GM18511 (cell line): ENCODE data around the gene NOTCH2.

Experiments used
- ATAC-seq: cut with Tn5 transposase; IDR thresholded peaks from one replicate; pipeline ENCODE4 v1.9.1; 2021; ENCODE audit warnings: mild to moderate bottlenecking, moderate library complexity; ENCODE audit not compliant: unreplicated experiment

Gene NOTCH2

DNA sequence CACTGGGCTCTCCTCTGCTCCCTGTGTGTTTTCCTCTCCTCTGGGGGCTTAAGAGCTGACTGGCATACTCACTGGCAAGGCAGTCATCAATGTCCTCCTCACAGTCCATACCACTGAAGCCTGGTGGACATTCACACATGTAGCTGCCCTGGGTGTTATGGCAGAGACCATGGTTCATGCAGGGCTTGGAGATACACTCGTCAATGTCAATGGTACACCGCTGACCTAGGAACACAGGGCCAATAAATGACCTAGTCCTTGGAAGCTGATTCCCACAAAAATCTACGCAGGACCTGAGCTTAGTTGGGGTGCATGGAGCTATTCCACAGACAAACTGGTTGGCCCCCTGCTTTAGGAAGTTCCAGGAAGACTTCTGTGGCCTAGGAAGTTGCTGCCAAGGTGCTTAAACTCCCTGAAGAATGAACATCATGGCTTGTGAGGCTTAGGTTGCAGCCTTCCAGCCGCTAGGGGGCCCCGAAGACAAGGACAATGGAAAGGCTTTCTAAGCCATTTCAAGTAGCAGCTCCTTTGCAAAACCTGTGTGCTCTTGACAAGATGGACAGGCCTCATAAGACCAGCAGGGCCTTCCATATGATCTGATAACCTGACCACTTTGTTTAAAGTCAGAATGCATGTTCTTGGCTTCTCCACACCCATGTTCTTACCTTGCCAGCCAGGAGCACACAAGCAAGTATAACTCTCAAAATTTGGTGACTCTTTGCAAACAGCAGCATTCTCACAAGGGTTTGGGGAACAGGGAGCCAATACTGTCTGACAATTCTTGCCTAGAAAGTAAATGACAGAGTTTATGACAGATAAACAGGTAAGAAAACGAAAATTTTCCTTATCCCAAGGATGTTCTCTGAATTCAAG lies 120.9 kb downstream of the NOTCH2 start:
- peak; percentile 89 for ATAC-seq

DNA sequence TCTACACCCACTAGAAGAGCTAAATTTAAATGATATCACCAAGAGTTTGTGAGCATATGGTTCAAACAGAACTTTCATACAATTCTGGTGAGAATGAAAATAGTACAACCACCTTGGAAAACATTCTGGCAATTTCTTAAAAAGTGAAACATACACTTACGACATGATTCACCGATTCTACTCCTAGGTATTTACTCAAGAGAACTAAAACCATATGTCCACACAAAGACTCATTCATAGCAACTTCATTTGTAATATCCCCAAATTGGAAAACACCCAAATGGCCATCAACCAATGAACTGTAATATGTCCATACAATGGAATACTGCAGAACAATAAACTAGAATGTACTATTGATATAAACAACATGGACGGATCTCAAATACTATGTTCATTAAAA lies 122.0 kb downstream of the NOTCH2 start:
- no peak for ATAC-seq

DNA sequence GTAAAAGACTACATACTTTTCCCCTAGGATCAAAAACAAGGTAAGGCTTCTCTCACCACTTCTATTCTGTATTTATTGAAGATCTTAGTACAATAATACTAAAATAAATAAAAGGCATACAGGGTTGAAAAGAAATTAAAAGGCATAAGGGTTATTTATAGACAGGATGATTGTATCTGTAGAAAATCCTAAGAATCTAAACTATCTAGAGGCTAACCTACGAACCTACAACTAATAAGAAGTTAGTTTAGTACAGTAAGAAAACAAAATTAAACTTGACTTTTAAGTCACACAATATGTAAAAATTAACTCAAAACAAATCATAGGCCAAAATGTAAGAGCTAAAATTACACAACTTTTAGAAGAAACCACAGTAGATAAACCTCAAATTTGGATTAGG lies 122.7 kb downstream of the NOTCH2 start:
- no peak for ATAC-seq

DNA sequence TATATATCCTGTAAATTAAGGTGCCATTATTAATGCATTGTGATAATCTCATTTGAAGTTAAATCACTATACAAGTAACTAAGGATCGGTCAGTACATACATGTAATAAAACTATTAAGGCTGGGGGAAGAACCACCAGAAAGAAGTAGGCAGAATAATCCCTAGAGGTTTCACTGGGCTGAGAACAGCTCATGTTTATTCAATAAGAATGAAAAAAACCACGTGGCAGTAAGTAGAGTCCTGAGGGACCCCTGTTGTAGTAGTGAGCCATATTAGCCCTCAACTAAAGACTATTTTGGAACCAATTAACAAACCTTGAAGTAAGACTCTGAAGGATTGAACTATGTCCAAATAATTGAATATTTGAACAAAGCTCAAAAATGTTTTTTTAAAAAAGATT lies 126.2 kb downstream of the NOTCH2 start:
- ATAC-seq: no peak

DNA sequence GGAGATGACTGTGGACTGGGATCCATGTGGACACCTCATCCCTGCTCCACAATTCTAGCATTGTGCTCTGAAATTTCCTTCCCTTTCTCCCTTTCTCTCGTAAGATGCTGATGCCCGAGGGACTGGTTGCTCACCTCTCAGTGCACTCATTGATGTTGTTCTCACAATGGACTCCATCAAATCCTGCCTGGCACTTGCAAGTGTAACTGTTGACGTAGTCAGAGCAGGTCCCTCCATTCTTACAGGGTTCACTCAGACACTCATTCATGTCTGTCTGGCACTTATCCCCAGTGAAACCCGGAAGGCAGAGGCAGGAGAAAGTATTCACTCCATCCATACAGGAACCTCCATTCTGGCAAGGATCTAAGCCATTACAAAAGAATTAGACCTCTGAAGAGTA lies 128.1 kb downstream of the NOTCH2 start:
- no peak for ATAC-seq

DNA sequence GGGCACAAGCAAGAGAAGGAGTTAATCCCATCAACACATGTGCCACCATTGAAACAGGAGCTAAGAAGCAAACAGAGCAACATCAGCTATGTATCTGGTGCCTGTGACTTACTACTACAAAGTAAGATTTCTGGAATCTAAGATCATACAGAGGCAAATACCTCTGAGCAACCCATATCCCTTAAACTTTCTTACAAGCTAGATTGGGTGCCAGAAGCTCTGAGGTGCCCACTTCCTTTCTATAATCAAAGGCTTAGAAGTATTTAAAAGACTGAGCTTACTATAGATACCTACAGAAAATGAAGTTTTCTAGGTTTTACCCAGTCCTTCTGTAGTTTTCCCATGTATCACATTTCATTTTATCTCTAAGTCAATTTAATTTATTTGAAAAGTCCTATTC lies 128.8 kb downstream of the NOTCH2 start:
- no peak for ATAC-seq

DNA sequence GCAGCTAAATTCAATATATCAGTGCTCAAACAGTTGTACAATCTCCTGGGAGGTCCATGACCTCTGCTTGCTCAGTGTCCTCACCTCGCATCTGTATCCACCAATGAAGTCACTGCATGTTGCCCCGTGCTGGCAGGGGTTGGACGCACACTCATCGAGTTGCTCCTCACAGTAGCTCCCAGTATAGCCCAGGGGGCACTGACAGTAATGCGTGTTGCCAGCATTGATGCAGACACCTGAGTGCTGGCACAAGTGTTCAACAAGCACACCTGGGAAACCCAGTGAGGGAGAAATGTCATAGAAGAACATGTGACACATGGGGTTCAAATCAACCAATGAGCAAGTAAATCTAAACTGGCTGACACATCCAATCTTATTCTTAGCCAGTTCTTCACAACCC lies 132.3 kb downstream of the NOTCH2 start:
- ATAC-seq: no peak

DNA sequence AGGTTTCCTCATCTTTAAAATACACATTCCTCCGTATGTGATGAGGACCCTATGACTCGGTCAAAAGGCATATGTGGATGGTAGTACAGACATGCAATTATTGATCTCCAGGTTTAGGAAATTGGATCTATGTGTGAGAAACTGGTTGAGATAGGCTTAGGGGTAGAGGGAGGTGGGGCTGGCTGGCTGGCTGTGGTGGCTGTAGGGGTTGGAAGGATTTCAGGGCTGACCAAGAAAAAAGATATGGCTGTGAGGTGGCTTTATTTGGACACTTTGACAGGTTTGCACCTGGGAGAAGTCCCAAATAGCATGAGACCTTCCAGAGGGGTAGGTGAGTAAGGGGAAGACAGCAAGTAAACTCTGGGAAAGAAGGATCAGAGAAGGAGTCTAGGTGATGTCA lies 133.5 kb downstream of the NOTCH2 start:
- ATAC-seq: no peak

DNA sequence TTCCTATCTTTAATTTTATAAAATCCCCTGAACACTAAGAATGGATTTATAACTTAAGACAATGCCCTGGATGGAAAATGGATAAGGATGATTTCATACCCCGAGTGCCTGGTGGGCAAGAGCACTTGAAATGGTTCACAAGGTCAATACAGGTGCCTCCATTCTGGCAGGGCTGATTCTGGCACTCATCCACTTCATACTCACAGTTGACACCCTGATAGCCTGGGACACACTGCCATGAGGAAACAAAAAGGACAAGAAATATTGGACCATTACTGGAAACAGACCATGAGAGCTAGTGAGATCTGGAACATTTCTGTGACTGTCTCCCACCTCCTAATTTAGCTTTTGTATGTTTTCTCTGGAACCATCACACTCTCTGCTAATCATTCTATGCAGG lies 134.1 kb downstream of the NOTCH2 start:
- no peak for ATAC-seq

DNA sequence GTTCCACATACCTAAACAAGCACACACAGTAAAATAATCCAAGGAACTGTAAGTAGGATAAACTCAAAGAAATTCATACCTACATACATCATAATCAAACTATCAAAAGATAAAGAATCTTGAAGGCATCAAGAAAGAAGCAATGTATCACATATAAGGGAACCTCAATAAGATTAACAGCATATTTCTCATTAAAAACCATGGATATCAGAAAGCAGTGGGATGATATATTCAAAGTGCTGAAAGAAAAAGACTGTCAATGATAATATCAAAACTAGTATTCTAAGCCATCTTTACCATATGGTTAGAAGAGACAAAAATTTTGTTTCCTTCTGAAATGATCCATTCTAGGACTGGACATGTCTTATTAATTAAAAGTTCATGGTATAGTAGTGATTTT lies 136.1 kb downstream of the NOTCH2 start:
- no peak for ATAC-seq

DNA sequence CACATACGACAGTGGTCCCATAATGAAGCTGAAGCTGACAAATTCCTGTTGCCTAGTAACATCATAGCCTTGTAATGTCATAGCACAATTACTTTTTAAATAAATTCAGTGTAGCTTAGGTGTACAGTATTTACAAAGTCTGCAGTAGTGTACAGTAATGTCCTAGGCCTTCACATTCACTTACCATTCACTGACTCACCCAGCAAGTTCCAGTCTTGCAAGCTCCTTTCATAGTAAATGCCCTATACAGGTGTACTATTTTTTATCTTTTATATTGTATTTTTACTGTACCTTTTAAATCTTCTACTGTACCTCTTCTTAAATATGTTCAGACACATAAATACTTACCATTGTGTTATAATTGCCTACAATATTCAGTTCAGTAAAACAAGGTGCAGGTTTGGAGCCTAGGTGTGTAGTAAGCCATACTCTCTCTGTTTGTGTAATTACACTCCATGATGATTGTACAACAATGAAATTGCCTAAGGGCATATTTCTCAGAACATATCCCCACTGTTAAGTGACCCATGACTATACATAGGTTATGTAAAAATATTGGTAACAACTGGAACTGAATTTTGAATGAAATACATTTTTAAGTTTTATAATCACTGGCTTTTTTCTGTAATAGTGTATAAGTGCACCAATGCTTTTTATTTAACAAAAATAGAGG lies 139.7 kb downstream of the NOTCH2 start:
- no peak for ATAC-seq

DNA sequence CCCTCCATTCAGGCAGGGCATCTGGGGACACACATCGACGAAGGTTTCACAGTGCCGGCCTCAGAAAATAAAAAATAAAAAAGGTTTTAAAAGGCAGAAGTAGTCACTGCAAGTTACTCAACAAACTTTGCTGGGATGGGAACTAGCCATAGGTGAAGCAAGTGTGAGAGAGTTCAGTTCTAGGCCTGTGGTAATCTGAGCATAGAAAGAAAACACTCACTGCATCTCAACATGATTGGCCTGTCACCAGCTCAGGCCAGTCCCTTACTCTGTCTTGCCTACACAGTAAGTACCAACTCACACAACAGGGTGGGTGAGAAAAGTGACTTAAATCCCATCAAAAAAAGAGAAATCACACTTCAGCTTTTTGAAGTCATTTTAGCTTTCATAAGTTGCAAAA lies 142.9 kb downstream of the NOTCH2 start:
- ATAC-seq: no peak

DNA sequence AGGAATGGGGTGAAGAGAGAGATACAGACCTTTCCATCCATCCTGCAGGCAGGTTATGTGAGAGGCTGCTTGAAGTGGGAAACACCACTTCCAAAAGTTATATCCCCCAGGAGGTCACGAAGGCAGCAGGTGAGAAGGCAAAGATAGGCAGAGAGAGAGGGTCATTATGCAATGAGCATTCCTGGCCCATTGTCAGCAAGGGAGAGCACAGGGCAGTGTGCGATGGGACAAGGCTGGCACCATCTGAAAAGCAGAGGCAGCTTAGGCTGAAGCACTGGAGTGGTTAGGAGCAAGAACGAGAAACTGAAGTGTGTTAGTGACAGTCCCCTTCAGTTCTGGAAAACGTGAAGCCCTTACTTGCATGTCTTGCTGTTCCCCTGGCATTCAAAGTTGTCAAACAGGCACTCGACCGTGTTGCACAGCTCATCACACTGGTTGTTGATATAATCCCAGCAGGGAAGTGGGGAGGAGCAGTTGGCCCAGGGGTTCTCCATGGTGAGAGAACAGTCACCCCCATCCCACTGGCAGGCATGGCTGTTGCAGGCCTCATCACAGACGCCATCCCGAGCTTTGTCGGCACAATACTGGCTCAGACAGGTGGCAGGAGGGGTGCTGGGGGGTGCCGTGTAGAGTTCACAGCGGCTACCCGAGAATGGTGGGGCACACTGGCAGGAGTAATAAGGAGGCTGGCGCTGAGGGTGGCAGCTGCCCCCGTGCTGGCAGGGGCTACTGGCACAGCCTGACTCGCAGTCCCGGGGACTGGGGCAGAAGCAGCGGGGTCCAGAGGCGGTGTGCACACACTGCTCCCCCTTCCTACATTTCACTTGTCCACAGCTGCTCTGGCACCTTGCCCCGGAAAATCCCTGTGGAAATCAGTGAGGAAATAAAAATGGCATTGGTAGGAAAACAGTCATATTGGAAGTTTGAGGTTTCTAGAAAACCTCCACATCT lies 144.2 kb downstream of the NOTCH2 start:
- ATAC-seq: no peak

DNA sequence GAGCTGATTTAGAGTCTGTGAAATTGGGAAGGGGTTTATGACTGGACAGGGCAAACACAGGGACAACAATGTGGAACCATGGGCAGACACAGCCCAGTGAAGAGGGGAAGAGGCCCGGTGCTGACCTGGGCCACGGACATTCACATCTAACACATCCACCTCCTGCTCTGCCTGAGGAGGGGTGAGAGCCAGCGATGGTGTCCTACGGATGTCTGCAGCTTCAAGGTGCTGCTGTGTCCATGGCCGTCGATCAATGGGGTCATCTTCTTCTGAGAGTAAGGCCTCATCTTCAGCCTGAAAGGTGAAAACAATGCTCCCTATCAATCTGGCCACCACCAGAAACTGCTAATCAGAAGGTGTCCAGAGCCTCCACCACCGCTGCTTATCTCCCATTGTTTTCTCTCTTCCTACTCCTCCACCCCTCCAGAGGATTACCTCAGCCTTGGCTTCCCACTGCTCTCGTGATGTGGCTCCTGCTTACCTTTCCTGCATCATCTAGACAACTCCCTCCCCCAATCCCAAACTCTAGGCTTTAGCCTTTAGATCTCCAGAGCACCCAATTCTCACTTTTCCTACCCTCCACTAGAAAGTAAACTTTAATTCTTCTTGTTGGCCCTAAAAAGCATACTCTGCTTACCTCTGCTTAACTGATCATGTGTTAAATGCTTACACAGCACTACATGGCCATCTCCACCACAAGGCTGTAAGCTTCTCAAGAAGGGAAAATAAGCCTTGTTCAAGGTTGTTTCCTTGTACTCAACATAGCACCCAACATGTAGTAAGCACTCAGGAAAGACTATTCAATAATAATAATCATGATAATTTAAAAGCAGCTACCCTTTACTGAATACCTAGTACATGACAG lies 149.1 kb downstream of the NOTCH2 start:
- ATAC-seq: no peak

DNA sequence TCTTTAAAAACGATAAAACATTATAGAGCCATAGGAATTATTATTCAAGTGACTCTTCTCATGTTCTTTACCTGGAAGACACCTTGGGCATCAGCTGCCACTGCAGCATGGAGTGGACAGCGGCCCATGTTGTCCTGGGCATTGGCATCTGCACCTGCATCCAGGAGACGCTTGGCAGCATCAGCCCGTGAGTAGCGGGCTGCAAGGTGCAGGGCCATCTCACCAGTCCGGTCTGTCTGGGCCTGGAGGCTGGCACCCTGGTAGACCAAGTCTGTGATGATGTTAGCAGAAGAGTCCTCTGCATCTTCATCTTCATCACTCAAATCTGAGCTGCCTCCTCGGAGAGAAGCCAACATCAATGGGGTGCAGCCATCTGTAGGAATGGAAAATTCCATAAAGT lies 150.2 kb downstream of the NOTCH2 start:
- no peak for ATAC-seq

DNA sequence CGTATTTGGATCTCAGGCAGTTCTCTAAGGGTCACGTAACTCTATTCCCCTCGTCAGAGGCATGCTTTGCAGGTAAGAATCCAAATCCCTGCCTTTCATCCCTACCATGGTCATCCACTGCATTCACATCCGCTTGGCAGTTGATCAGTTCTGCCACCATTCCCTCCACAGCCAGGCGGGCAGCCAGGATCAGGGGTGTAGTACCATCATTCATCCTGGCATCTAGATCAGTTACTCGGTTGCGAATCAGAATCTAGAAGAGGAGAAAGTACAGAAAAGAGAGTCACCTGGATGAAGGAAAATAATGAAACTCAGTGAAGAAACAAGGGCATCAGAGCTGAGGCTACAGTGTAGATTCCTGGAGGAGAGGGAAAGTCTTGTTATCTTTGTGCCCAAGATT lies 151.2 kb downstream of the NOTCH2 start:
- no peak for ATAC-seq

DNA sequence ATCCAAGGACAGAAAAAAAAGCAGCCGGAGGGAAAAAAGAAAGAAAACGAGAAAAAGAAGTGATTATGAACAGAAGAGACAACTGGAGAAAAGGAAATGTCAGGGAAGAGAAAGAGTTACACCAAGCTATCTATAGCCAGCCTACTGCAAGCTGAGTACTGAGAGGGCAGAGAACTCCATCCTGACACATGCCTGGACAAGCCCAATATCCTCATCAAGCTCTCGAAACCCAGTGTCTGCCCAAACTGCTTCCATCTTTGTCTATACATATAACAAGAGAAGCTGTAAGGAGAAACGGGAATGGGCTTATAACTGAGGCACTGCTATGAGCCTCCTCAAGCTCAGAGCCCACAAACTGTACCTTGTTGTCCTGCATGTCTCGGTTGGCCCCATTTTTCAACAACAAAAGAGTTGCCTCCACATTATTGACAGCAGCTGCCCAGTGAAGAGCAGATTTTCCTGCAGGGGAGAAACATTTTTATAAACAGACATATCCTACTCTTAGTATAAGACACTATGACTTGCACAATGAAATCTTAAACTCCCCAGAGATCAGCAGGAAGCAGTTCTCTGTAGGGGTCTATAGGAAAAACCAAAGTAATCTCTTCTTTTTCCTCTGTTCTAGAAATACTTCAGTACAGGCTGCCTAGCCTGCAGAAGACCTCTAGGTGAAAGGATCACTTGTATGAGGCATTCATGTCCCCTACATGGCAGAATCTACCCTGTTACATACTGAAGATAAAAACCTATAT lies 152.0 kb downstream of the NOTCH2 start:
- ATAC-seq: no peak

DNA sequence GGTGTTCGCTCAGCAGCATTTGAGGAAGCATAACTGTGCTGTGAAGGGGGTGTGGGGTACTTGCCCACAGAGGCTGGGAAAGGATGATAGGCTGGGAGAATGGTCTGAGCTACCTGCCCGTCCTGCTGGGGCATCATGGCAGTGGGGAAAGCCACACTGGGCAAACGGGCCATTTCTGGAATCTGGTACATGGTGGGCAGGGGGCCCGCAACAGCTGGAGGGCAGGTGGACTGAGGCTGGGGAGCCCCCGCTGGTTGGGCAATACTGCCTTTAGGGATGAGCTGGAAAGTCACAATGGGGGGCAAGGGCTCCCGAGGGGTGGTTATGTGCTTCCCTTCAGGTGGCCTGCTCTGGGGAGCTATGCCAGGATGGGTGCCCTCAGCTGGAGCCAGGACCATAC lies 153.9 kb downstream of the NOTCH2 start:
- ATAC-seq: no peak

DNA sequence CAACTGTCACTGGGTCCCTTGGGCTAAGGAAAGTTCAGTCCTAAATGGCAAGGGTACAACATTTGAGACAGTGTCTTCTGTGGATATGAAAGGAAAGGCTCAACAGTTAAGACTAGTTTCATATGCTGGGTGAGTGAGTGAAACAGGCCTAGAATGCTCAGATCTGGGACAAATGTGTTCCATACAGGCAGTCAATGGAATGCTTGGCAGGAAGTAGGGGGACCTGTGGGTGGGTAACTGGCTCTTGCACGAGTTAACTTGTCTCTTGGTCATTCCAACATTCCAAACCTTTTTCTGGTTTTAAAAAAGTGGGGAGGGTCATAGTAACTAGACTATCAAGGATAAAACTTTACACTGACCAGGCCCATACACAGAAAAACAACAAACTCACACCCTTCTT lies 155.4 kb downstream of the NOTCH2 start:
- ATAC-seq: no peak

DNA sequence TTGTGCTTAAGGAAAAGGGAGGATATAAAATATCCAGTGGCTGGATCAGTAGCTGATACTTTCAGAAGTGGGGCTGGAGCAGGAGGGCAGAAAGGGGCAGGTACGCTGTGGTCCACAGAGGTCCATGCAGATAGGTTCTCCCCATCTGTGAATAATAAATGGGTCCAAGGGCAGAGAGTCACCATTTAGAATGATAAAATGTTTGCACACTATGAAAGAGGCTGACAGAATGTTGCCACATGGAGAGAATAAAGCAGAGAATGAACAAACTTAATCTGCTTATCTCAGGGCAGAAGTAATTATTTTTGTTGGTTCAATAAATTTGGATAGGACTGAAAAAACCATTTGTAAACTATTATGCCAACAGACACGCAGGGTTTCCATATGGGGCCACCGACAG lies 156.5 kb downstream of the NOTCH2 start:
- no peak for ATAC-seq
